BE2C (cell line): ENCODE measurements around the gene LONP2.

Experiments
- DNase-seq: peaks from one replicate; pipeline ENCODE4 v3.0.0-alpha.2; 2020
- H3K27me3 ChIP-seq: fragments of 250-450 bp; sonication (Bioruptor Pico); 2 replicates; pipeline ENCODE4 v1.5.1; 2020; ENCODE audit warnings: mild to moderate bottlenecking
- H3K36me3 ChIP-seq: fragments of 250-450 bp; sonication (Bioruptor Pico); 2 replicates; pipeline ENCODE4 v1.5.1; 2020; ENCODE audit warnings: mild to moderate bottlenecking
- H3K4me1 ChIP-seq: fragments of 250-450 bp; sonication (Bioruptor Pico); 2 replicates; pipeline ENCODE4 v1.5.1; 2020
- H3K4me3 ChIP-seq: 2 replicates; pipeline ENCODE4 v1.5.1; 2011; ENCODE audit warnings: low read depth, low read length
- H3K9me3 ChIP-seq: fragments of 250-450 bp; sonication (Bioruptor Pico); 2 replicates; pipeline ENCODE4 v1.5.1; 2020
- CTCF ChIP-seq: IDR thresholded peaks from 2 replicates; pipeline ENCODE4 v1.5.1; 2012; ENCODE audit warnings: mild to moderate bottlenecking, low read depth, low read length

The LONP2 gene

GRCh38 chr16:48383009-48383876 is 139.1 kb downstream of the LONP2 start:
- TF ChIP-seq CTCF: no peak
- H3K4me3 ChIP-seq: peak overlapping the region; percentile 82
- no peaks in the 10 kb centered on the region for H3K27me3 ChIP-seq
- H3K36me3 ChIP-seq: peaks cover 3% of the 10 kb centered on the region; the same call in 1 of the 2 replicates
- no peak for DNase-seq
- H3K9me3 ChIP-seq: no peaks in the 10 kb centered on the region
- no peaks in the 10 kb centered on the region for H3K4me1 ChIP-seq

- H3K4me3 ChIP-seq: peak overlapping the region; percentile 82
- no peak for DNase-seq
- no peaks in the 10 kb centered on the region for H3K9me3 ChIP-seq
- TF ChIP-seq CTCF: no peak
- no peaks in the 10 kb centered on the region for H3K4me1 ChIP-seq
- no peaks in the 10 kb centered on the region for H3K27me3 ChIP-seq
- H3K36me3 ChIP-seq: peaks cover 3% of the 10 kb centered on the region; the same call in 1 of the 2 replicates
Measured at GRCh38 chr16:48383877-48384519, 139.9 kb downstream of the LONP2 start.

- H3K4me3 ChIP-seq: peak overlapping the region; percentile 82
Measured at GRCh38 chr16:48384520-48385252, 140.6 kb downstream of the LONP2 start.

GRCh38 chr16:48385253-48386150 is 141.4 kb downstream of the LONP2 start, which contains the start of gene SIAH1:
SIAH1 (minus strand) TSS chr16:48385413; CDS start chr16:48362428, 22,985 bp downstream.
- H3K27me3 ChIP-seq: no peaks in the 10 kb centered on the region
- H3K4me1 ChIP-seq: no peaks in the 10 kb centered on the region
- H3K9me3 ChIP-seq: no peaks in the 10 kb centered on the region
- H3K36me3 ChIP-seq: peaks cover 3% of the 10 kb centered on the region; the same call in 1 of the 2 replicates
- H3K4me3 ChIP-seq: peak within 1 kb of the TSS; percentile 85
- TF ChIP-seq CTCF: no peak
- peak; percentile 89 for DNase-seq

More at GRCh38 chr16:48384520-48385252, 140.6 kb downstream of the LONP2 start:
- no peak for TF ChIP-seq CTCF
- DNase-seq: peak; percentile 73
- H3K9me3 ChIP-seq: no peaks in the 10 kb centered on the region
- no peaks in the 10 kb centered on the region for H3K27me3 ChIP-seq
- H3K36me3 ChIP-seq: peaks cover 3% of the 10 kb centered on the region; the same call in 1 of the 2 replicates
- H3K4me1 ChIP-seq: no peaks in the 10 kb centered on the region

GRCh38 chr16:48386559-48387312 is 142.6 kb downstream of the LONP2 start:
- TF ChIP-seq CTCF: no peak
- H3K4me1 ChIP-seq: no peaks in the 10 kb centered on the region
- no peak overlapping the region for H3K4me3 ChIP-seq
- DNase-seq: no peak
- peaks cover 3% of the 10 kb centered on the region; the same call in 1 of the 2 replicates for H3K36me3 ChIP-seq
- no peaks in the 10 kb centered on the region for H3K9me3 ChIP-seq
- H3K27me3 ChIP-seq: no peaks in the 10 kb centered on the region
